HepG2 (cell line): ENCODE measurements around the gene FOXD2. TPM values are rescaled to one million over a fixed set of nuclear protein-coding genes. Genes with fewer than 3 reads are reported as not detected.

Experiments
- AGO1 ChIP-seq: fragments of 200-400 bp; formaldehyde crosslinking; IDR thresholded peaks from 2 replicates; pipeline ENCODE4 v1.6.1; 2017; ENCODE audit warnings: mild to moderate bottlenecking, low read depth, low read length, moderate library complexity; ENCODE audit not compliant: poor library complexity, severe bottlenecking
- BORCS8-MEF2B ChIP-seq: sonication (generic); formaldehyde crosslinking; IDR thresholded peaks from 2 replicates; pipeline ENCODE4 v1.8.0; 2022; ENCODE audit warnings: mild to moderate bottlenecking, missing genetic modification reagents
- GABPB1 ChIP-seq: IDR thresholded peaks from 2 replicates; pipeline ENCODE4 v1.6.1; 2016; ENCODE audit warnings: mild to moderate bottlenecking, missing genetic modification reagents, moderate library complexity, missing compliant biosample characterization
- GATAD1 ChIP-seq: IDR thresholded peaks from 2 replicates; pipeline ENCODE4 v1.6.1; 2016; ENCODE audit warnings: missing genetic modification reagents, missing compliant biosample characterization
- NFIB ChIP-seq: sonication (generic); formaldehyde crosslinking; IDR thresholded peaks from 2 replicates; pipeline ENCODE4 v1.9.0; 2021; ENCODE audit warnings: missing genetic modification reagents, mild to moderate bottlenecking, borderline replicate concordance
- NFKBIZ ChIP-seq: IDR thresholded peaks from 2 replicates; pipeline ENCODE4 v1.6.1; 2018; ENCODE audit warnings: missing genetic modification reagents, missing compliant biosample characterization
- SP1 ChIP-seq, 2 experiments: fragments of 450-650 bp in 1 of 2; sonication (generic) in 1 of 2; formaldehyde crosslinking in 1 of 2; IDR thresholded peaks; 2 replicates each; pipeline versions ENCODE4 v1.4.0 to v1.6.1; 2016 to 2020; ENCODE audit warnings: missing genetic modification reagents in 1 of 2
- SSRP1 ChIP-seq: IDR thresholded peaks from 2 replicates; pipeline ENCODE4 v1.6.1; 2016; ENCODE audit warnings: control low read depth
- ZBTB42 ChIP-seq: sonication (generic); formaldehyde crosslinking; IDR thresholded peaks from 2 replicates; pipeline ENCODE4 v1.5.0; 2020; ENCODE audit warnings: mild to moderate bottlenecking, missing genetic modification reagents
- ZBTB7B ChIP-seq: sonication (generic); formaldehyde crosslinking; IDR thresholded peaks from 2 replicates; pipeline ENCODE4 v1.4.0; 2020; ENCODE audit warnings: missing genetic modification reagents
- ZFP90 ChIP-seq: sonication (generic); formaldehyde crosslinking; IDR thresholded peaks from 2 replicates; pipeline ENCODE4 v1.8.0; 2022; ENCODE audit warnings: missing genetic modification reagents, mild to moderate bottlenecking, inconsistent platforms, borderline replicate concordance
- ZNF205 ChIP-seq: IDR thresholded peaks from 2 replicates; pipeline ENCODE4 v1.6.1; 2018; ENCODE audit warnings: missing biosample characterization, missing genetic modification reagents
- ZNF441 ChIP-seq: sonication (generic); formaldehyde crosslinking; IDR thresholded peaks from 2 replicates; pipeline ENCODE4 v1.7.0; 2021; ENCODE audit warnings: missing genetic modification reagents, borderline replicate concordance
- ZNF569 ChIP-seq: sonication (generic); formaldehyde crosslinking; IDR thresholded peaks from 2 replicates; pipeline ENCODE4 v1.5.0; 2020; ENCODE audit warnings: mild to moderate bottlenecking, missing genetic modification reagents, moderate library complexity, borderline replicate concordance
- polyA plus RNA-seq, 8 experiments: library from polyadenylated mRNA; depleted of rRNA in 3 of 8; stranded (reverse) in 7 of 8; unstranded in 1 of 8; fragments of >200 nt; fragmentation: Illumina TruSeq in 4 of 8; extraction: Trizol in 4 of 8; gene quantifications; 2 replicates each; pipeline versions ENCODE4 v1.2.1 to v1.2.3, GENCODE V29; 2011 to 2016; ENCODE audit warnings: low read depth in 4 of 8, missing spikeins in 1 of 8, mixed read lengths in 1 of 8; ENCODE audit not compliant: insufficient read depth in 1 of 8
- total RNA-seq, 5 experiments: library from RNA; depleted of rRNA; stranded (reverse); fragments of >200 nt; fragmentation: Illumina TruSeq; extraction: Trizol; gene quantifications; 2 replicates each; pipeline ENCODE4 v1.2.3, GENCODE V29; 2016; ENCODE audit warnings: low read depth in 1 of 5
- TF ChIP-seq, protein P1 (sequence below): sonication (generic); formaldehyde crosslinking; conservative IDR thresholded peaks from 2 replicates; pipeline ENCODE4 v1.4.0; 2020; ENCODE audit warnings: mild to moderate bottlenecking, missing genetic modification reagents, moderate library complexity
- TF ChIP-seq, protein P2 (sequence below): IDR thresholded peaks from 2 replicates; pipeline ENCODE4 v1.4.0; 2020; ENCODE audit warnings: mild to moderate bottlenecking, missing genetic modification reagents
- TF ChIP-seq, protein P3 (sequence below): sonication (generic); formaldehyde crosslinking; IDR thresholded peaks from 2 replicates; pipeline ENCODE4 v1.5.1; 2020; ENCODE audit warnings: missing genetic modification reagents, mild to moderate bottlenecking, borderline replicate concordance
- TF ChIP-seq, protein P4 (sequence below): sonication (generic); formaldehyde crosslinking; IDR thresholded peaks from 2 replicates; pipeline ENCODE4 v1.4.0; 2020; ENCODE audit warnings: mild to moderate bottlenecking, missing genetic modification reagents, borderline replicate concordance

Gene FOXD2
- total and polyA plus RNA-seq, 2 of the 13 experiments (the other 11 are each of a cell fraction or from before 2014, with no cell fraction given) = 0.01 to 0.09 TPM

DNA sequence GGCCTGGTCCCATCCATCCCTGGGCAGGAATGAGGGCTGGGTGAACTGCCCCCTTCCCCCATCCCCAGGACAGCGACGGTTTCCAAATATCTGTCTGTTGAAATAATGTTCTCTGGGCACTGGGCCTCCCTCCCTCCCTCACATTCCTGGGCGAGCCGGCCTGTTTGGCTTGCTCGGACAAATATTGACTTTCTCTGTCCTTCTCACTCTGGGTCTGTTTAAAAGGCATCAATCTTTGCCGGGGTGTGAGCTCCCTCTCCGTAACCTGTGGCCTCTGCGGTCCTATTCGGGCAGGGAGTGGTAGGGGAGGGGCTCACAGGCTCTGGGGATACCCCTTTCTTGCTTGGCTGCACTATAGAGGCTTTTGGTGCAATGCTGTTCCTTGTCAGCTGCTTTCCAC, 40.2 kb downstream of the FOXD2 start (continued):
- TF ChIP-seq, protein P1, sequence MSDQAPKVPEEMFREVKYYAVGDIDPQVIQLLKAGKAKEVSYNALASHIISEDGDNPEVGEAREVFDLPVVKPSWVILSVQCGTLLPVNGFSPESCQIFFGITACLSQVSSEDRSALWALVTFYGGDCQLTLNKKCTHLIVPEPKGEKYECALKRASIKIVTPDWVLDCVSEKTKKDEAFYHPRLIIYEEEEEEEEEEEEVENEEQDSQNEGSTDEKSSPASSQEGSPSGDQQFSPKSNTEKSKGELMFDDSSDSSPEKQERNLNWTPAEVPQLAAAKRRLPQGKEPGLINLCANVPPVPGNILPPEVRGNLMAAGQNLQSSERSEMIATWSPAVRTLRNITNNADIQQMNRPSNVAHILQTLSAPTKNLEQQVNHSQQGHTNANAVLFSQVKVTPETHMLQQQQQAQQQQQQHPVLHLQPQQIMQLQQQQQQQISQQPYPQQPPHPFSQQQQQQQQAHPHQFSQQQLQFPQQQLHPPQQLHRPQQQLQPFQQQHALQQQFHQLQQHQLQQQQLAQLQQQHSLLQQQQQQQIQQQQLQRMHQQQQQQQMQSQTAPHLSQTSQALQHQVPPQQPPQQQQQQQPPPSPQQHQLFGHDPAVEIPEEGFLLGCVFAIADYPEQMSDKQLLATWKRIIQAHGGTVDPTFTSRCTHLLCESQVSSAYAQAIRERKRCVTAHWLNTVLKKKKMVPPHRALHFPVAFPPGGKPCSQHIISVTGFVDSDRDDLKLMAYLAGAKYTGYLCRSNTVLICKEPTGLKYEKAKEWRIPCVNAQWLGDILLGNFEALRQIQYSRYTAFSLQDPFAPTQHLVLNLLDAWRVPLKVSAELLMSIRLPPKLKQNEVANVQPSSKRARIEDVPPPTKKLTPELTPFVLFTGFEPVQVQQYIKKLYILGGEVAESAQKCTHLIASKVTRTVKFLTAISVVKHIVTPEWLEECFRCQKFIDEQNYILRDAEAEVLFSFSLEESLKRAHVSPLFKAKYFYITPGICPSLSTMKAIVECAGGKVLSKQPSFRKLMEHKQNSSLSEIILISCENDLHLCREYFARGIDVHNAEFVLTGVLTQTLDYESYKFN (CRISPR knock-in tag) = peak; percentile 91
- TF ChIP-seq, protein P2, sequence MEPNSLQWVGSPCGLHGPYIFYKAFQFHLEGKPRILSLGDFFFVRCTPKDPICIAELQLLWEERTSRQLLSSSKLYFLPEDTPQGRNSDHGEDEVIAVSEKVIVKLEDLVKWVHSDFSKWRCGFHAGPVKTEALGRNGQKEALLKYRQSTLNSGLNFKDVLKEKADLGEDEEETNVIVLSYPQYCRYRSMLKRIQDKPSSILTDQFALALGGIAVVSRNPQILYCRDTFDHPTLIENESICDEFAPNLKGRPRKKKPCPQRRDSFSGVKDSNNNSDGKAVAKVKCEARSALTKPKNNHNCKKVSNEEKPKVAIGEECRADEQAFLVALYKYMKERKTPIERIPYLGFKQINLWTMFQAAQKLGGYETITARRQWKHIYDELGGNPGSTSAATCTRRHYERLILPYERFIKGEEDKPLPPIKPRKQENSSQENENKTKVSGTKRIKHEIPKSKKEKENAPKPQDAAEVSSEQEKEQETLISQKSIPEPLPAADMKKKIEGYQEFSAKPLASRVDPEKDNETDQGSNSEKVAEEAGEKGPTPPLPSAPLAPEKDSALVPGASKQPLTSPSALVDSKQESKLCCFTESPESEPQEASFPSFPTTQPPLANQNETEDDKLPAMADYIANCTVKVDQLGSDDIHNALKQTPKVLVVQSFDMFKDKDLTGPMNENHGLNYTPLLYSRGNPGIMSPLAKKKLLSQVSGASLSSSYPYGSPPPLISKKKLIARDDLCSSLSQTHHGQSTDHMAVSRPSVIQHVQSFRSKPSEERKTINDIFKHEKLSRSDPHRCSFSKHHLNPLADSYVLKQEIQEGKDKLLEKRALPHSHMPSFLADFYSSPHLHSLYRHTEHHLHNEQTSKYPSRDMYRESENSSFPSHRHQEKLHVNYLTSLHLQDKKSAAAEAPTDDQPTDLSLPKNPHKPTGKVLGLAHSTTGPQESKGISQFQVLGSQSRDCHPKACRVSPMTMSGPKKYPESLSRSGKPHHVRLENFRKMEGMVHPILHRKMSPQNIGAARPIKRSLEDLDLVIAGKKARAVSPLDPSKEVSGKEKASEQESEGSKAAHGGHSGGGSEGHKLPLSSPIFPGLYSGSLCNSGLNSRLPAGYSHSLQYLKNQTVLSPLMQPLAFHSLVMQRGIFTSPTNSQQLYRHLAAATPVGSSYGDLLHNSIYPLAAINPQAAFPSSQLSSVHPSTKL = peak; percentile 97
- no peak for TF ChIP-seq NFIB (CRISPR knock-in tag)
- no peak for TF ChIP-seq AGO1
- no peak for TF ChIP-seq SSRP1 (CRISPR knock-in tag)
- no peak for TF ChIP-seq ZNF441 (CRISPR knock-in tag)
- TF ChIP-seq, protein P3, sequence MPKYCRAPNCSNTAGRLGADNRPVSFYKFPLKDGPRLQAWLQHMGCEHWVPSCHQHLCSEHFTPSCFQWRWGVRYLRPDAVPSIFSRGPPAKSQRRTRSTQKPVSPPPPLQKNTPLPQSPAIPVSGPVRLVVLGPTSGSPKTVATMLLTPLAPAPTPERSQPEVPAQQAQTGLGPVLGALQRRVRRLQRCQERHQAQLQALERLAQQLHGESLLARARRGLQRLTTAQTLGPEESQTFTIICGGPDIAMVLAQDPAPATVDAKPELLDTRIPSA (CRISPR knock-in tag) = no peak
- peak; percentile 87; the same call in 1 of the 2 replicates for TF ChIP-seq ZNF205 (CRISPR knock-in tag)
- TF ChIP-seq ZBTB7B = peak; percentile 66
- no peak for TF ChIP-seq ZNF569
- 0 out of 2 replicates have a peak, but pooled peaks have one; percentile 35 for TF ChIP-seq GABPB1 (CRISPR knock-in tag)
- peak; percentile 56 for TF ChIP-seq GATAD1 (CRISPR knock-in tag)
- peak; percentile 95 for TF ChIP-seq BORCS8-MEF2B (CRISPR knock-in tag)
- no peak for TF ChIP-seq ZBTB42 (CRISPR knock-in tag)
- peak; percentile 91; the same call in 1 of the 2 replicates for TF ChIP-seq NFKBIZ (CRISPR knock-in tag)
- no peak for TF ChIP-seq SP1 (IDR thresholded peaks at IDR 0.05)
- TF ChIP-seq SP1 (CRISPR knock-in tag; IDR thresholded peaks at IDR 0.05) = no peak
- no peak for TF ChIP-seq ZFP90 (CRISPR knock-in tag)
- TF ChIP-seq, protein P4, sequence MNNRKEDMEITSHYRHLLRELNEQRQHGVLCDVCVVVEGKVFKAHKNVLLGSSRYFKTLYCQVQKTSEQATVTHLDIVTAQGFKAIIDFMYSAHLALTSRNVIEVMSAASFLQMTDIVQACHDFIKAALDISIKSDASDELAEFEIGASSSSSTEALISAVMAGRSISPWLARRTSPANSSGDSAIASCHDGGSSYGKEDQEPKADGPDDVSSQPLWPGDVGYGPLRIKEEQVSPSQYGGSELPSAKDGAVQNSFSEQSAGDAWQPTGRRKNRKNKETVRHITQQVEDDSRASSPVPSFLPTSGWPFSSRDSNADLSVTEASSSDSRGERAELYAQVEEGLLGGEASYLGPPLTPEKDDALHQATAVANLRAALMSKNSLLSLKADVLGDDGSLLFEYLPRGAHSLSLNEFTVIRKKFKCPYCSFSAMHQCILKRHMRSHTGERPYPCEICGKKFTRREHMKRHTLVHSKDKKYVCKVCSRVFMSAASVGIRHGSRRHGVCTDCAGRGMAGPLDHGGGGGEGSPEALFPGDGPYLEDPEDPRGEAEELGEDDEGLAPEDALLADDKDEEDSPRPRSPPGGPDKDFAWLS = no peak
